ENCODE measurements around the gene ZC3H6.
"Not testable (repeated sequence)": the region's sequence is repeated elsewhere in the genome, so short reads cannot be mapped to it uniquely, and the experiment has no call there.

The ZC3H6 gene

GRCh38 chr2:112282066-112282465 is 6.7 kb downstream of the ZC3H6 start:
- DNase-seq, result not testable (repeated sequence)

DNA sequence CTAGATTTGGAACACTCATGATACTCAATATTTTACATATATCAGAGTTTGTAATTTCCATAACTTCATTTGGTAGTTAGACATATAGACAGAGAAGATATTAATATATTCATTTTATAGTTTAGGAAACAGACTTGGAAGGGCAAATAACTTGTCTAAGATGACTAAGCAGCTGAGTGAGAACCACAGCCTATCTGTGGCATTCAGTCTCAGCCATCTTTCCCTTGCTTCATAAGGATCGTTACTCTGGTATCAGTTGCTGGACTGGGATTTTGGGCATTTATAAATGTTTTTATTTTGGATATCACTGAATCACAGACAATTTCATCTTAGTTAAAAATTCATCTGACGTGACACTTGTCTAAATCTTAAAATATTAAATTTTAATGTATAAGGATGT is 8.1 kb downstream of the ZC3H6 start:
- DNase-seq, result not testable (repeated sequence)

DNA sequence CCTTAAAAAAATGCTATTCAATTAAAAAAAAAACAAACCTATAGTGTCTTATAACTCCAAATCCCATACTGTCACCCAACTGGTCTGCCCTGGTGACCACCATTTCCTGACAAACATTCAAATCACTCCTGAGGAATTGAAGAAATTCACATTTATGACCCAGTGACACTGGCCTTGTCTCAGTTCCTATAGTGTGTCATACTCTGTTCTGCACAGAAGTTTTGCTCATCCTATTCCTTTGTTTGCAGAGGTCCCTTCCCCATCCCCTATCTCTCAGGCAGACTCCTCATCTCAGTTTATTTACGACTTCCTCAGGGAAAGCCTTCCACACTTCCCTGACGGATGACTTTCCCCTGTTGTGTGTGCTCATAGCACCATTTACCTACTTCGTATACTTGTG is 14.7 kb downstream of the ZC3H6 start:
- no peak for DNase-seq

- no peak for DNase-seq
These were observed 15.3 kb downstream of the ZC3H6 start for GRCh38 chr2:112290648-112291047.

- no peak for DNase-seq
These were observed 18.4 kb downstream of the ZC3H6 start for GRCh38 chr2:112293636-112294401.

- no peak for DNase-seq
These were observed 20.1 kb downstream of the ZC3H6 start for GRCh38 chr2:112295407-112296078.

DNA sequence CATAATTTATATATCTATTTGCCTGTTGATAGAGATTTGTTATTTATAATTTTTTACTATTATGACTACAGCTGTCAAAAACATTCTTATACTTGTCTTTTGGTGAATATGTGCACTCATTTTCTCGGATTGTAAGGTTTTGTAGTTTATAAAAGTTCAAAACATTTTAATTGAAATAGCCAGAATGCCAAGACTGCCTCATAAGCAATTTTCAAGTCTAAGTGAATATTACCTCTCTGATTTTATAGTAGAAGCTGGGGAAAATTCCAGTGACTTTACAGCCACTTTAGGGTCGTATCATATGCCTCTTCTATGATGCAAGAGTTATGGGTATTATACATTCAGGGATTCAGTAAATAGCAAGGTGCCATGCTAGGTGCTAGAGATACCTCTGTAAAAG is 21.0 kb downstream of the ZC3H6 start:
- no peak for DNase-seq

DNA sequence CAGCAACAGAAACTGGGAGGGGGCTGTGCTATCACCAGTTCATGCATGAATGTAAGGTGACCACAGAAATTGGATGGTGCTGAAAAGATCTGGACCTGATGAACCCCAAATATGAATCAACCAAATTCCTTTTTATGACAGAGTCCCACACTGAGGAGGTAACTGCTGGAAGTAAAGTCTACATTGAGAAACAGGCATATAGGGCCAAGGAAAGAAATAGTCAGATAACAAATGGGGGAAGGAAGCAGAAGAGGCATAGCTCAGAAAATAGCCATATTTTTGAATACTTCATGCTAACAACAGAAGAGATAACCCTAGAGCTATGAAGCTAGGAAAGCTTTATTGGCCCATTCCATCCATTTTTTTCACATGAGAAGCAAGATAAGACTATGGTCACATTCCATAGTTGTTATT is 25.8 kb downstream of the ZC3H6 start:
- no peak for DNase-seq

- DNase-seq, result no peak
These were observed 26.6 kb downstream of the ZC3H6 start for GRCh38 chr2:112301973-112302372.

DNA sequence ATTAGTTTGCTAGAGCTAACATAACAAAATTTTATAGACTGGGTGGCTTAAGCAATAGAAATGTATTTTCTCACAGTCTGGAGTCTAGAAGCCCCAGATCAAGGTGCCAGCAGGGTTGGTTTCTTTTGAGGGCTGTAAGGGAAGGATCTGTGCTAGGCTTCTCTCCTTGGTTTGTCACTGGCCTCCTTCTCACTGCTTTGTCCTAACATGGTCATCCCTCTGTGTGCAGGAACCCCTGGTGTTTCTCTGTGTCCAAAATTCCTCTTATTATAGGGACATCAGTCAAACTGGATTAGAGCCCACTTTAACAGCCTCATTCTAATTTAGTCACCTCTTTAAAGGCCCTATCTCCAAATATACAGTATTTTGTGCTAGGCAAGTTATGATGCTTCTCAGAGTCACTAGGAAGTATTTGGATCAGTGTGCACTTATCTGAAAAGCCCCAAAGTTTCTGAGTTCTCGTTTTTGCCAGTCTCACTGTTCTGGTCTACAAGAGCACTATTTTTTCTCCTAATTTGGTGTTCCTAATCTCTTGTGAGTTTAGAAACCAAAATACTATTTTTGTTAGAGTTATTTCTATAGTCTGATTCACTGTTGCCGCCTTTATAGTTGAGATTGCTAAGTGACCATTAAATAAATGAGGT is 29.0 kb downstream of the ZC3H6 start:
- DNase-seq, result no peak

- no peak for DNase-seq
These were observed 29.7 kb downstream of the ZC3H6 start for GRCh38 chr2:112305132-112305531.

DNA sequence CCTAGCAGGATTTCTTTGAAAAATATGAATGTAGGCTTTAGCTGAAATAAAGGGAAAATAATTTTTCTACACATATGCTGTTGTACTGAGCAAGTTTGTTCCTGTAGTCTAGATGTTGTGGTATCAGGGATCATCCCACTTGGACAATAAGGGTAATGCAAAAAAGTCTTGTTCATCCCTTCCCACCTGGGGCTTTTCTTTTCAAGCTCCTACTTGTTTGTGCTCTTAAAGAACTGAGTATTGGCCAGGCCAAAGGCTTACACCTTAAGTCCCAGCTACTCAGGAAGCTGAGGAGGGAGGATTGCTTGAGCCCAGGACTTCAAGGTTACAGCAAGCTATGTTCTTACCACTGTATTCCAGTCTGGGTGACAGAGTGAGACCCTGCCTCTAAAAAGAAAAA is 35.5 kb downstream of the ZC3H6 start:
- DNase-seq, result no peak

- no peak for DNase-seq
These were observed 36.5 kb downstream of the ZC3H6 start for GRCh38 chr2:112311932-112312331.

DNA sequence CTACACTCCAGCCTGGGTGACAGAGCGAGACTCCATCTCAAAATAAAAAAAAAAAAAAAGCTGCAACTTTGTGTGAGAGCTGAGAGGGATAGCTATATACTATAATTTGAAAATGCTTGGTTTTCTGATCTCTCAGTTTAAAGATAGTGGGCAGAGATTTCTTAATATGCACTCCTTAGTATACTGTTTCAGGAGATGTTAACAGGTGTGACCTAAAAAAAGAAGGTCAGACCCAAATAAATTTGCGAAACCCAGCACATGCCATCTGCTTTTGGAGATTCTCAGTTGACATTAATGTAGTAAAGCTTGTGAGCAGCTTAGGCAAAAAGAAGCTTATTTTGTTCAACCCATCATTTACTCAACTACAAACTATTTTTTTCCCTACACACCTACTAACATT is 37.4 kb downstream of the ZC3H6 start:
- DNase-seq, result no peak

- no peak for DNase-seq
These were observed 39.5 kb downstream of the ZC3H6 start for GRCh38 chr2:112314856-112315255.

DNA sequence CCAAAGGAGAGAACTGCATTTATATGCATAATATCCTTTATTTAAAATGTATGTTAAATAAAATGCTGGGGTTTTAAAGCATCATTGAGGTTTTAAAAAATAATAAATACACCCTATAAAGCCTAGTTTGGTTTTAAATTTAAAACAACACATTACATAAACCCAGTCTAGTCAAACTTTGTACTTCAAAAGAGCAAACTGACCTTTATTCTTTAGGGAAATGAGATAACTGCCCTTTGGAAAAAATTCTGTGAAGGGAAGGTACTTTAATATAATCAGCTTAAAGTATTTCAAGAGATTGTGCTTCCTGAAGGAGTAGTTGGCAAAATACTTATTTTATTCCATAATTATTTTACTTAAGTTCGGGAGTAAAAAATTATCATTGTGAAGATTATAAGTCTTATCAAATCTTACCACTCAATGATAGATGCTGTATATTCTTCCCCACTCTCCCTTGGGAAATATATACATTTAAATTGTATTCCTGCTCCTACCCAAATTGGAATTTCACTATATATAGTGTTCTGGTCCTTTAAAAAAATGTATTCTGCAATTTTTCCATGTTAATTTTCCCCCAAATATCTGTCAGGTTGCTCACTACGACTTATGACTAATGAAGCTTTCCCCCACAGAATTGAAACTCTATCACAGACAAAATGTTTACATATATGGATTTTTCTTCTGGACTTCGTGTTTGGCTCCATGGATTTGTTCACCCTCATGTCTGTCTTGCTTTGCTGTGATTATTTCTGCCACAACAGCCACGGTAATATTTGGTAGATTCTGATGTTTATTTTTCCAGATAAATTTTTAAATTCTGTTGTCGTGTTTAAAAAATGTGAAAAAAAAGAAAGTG is 42.1 kb downstream of the ZC3H6 start:
- no peak for DNase-seq

- no peak for DNase-seq
These were observed 43.1 kb downstream of the ZC3H6 start for GRCh38 chr2:112318515-112318914.

DNA sequence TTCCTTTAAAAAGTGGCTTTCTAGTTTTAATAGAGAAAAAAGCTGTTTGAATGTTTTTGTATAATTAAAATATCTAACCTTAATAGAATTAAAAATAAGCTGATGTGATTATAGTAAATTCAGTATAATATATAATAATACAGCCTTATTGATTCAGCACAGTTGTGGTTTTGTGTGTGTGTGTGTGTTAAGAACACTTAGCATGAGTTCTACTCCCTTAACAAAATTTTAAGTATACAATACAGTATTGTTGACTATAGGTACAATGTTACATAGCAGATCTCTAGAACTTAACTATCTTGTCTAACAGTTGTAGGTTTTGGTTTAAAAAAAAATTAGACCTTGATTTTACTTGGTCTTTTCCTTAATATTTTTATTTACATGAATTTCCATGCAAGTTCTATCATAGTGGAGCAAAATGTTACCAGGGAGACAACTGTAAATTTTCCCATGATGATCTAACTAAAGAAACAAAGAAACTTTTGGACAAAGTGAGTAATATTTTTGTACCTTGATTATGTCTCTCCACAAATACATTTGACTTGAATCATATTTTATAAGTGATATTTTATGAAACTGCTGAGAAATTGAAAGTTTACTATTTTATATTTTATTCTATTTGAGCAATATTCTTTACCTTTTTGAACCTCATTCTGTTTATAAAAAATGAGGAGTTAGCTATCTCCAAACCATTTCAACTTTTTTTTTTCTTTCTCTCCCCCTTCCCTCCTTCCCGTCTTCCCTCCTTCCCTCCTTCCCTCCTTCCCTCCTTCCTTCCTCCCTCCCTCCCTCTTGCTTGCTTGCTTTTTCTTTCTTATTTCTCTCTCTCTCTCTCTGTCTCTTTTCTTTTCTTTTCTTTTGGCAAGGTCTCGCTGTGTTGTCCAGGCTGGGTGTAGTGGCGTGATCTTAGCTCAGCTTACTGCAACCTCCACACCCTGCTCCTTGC is 46.3 kb downstream of the ZC3H6 start:
- no peak for DNase-seq

GRCh38 chr2:112322919-112323318 is 47.5 kb downstream of the ZC3H6 start:
- no peak for DNase-seq

- no peak for DNase-seq
These were observed 56.8 kb downstream of the ZC3H6 start for GRCh38 chr2:112332123-112332696.

GRCh38 chr2:112335600-112335999 is 60.2 kb downstream of the ZC3H6 start:
- no peak for DNase-seq

DNA sequence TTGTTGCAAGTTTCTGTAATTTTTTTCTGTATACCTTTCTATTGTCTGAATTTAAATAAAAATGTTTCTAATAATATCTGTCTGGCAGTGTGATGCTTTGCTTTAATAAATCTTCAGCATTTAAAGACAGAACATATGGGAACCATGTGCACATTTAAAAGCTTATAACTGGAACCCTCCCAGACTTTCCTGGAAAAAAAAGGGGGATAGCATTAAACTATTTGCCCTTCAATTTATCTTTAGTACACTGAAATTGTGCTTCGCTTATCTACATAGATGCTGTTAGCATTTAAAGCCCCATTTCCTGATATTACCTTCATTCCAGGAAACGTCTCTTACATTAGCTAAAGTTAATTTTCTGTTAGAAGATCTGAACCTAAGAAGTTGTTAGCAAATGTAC is 64.6 kb downstream of the ZC3H6 start:
- no peak for DNase-seq
